ENCODE measurements around the gene GBE1.
A peak's percentile ranks its signal among the peaks of the same experiment; 100 is the strongest.

Gene GBE1

DNA sequence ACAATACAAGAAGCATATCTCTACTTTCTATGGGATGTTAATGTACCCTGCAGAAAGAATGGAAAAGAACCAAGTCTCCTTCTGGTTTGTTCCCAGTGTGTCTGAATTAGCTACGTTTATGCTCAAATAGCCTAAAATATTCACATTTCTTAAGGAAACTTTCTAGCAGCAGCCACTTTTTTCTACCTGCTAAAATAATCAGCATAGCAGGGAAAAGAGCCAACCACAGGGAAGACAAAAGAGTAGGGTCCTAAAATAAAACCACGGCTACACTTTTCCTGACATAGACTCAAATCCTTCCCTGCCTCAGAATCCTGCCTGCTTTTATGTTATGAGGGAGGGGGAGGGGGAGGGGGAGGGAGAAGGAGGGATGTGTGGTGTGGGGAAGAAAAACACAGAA, 136.7 kb downstream of the GBE1 start:
- no peak for DNase-seq (ENCODE audit: low read depth in 2 of 3, low spot score in 1 of 3)

DNA sequence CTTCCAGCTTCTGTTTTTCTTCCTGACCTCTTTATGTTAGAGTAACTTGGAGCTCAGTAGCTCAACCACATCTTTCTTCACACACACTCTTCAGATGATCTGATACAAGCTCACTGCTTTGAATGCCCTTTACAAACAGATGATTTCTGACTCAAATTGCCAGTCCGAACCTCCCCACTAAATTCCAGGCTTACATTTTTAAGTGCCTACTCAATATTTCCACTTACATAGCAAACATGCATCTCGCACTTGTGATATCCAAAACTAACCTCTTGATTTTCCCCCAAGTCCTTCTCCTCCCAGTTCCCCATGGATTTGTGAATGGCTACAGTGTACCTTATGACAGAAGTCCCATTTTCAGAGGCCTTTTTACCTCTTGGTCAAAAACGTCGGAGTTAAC, 139.1 kb downstream of the GBE1 start:
- no peak for DNase-seq (ENCODE audit: low read depth in 2 of 3, low spot score in 1 of 3)

DNA sequence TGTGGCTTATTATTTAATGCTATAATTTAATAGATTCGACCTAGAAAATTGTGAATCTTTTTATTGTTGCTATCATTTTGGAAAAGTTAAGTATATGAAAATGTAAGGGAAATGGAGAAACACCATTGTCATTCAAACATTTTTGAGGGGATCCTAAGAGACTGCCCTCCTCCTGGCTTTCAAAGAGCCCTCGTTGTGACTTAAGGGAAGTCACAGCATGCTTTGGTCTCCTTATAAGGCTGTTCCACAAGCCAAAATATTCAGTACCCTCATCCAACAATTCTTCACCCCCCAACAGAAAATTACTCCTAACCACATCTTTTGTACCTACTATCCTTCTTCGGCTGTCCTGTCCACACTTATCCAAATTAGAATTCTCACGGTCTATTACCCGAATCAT, 140.2 kb downstream of the GBE1 start:
- no peak for DNase-seq (ENCODE audit: low read depth in 2 of 3, low spot score in 1 of 3)

DNA sequence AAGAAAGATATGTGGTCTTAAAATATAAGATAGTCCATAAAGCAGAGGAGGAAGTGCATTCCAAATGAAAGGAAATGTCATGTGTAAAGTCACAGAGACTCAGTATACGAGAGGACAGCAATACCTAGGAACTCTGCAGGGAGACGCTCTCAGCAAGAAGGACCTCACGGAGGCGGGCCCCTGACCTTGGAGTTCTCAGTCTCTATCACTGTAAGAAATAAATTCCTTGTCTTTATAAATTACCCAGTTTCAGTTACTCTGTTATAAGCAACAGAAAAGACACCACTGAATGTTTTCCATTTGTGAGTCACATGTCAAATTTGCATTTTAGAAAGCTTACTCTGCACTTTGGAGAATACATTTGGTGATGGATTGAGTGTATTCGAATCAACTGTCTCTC, 140.6 kb downstream of the GBE1 start:
- no peak for DNase-seq (ENCODE audit: low read depth in 2 of 3, low spot score in 1 of 3)

DNA sequence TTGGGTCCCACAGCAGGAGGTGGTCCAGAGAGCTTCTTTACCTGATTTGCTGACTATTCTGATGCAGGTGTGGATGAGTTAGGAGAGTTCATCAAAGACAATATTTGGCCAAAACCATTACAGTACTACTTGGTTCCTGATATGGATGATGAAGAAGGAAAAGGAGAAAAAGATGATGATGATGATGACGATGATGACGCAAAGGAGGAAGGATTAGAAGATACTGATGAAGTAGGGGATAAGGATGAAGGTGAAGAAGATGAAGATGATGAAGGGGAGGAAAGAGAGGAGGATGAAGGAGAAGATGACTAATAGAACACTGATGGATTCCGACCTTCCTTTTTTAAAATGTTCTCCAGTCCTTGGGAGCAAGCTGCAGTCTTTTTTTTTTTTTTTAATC, 148.7 kb downstream of the GBE1 start:
- DNase-seq (ENCODE audit: low read depth in 2 of 3, low spot score in 1 of 3), result no peak

DNA sequence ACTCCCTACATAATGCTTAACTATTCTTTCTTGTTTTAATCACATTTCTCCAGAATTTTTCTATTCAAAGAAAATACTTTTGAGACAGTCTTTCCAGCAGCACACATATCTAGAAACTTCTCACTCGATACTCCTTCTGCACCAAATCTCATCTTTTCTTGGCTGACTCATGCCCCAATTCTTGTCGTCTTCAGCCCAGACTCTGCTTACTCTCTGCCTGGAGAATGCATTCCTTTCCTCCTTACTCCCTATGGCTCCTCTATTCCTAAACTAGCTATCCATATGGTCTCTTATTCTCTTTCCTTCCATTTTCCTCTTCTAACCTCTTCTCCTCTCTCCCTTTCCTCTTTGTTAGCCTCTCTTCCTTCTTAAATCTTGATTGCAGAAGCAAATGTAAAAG, 158.7 kb downstream of the GBE1 start:
- no peak for DNase-seq (ENCODE audit: low read depth in 2 of 3, low spot score in 1 of 3)

DNA sequence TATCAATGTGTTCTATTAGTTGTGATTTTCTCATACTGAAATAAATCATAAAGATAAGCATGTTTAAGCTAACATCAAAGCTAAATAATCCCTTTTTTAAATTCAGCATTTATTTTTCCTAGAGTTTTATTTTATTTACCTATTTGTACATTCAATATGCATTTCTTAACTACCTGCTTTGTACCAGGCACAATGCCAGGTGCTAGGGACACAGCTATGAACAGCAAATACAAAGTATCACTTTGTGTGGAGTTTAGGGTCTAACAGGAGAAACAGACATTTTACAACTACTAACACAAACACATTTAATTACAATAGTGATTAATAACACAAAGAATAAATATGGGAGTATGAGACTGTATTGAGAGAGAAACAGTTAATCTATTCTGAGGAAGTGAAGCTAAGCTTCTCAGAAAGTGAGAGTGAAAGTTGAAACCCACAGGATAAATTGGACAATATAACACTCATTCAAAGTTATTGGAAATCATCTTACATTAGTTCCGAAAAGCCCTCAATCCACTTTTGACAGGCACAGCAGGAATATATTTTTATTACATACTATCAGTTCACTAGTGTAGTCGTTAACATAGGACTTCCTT, 159.6 kb downstream of the GBE1 start:
- no peak for DNase-seq (ENCODE audit: low read depth in 2 of 3, low spot score in 1 of 3)

DNA sequence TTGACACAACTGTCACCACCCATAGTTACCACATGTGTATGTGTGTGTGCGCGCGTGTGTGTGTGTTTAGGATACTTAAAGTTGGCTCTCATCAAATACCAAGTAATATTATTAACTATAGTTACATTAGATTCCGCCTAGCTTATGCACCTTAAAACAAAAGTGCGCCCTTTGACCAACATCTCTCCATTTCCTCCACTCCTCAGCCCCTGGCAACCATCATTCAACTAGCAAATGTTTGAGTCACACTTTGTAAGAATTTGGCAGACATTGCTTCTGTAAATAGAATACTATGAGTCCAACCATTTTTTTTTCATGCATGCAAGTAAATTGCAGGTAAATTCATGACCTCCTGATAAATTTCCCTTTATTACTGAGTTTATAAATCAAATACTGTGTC, 169.3 kb downstream of the GBE1 start:
- DNase-seq (ENCODE audit: low read depth in 2 of 3, low spot score in 1 of 3), result no peak

DNA sequence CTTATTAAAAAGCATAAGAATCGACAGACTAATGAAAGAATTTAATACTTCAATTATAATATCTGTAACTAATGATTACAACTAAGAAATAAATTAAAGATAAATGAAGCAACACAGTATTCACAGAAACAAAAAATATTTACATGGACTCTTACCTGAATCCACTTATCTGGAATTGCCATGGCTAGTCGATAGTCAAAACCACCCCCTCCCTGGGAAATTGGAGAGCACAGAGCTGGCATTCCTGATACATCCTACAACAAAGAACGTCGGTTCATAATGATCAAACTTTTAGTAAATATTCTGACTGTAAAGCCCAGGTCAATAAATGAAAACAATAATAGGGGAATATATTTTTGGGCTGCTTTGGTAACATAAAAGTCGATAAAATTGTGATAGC, 175.5 kb downstream of the GBE1 start:
- no peak for DNase-seq (ENCODE audit: low read depth in 2 of 3, low spot score in 1 of 3)

DNA sequence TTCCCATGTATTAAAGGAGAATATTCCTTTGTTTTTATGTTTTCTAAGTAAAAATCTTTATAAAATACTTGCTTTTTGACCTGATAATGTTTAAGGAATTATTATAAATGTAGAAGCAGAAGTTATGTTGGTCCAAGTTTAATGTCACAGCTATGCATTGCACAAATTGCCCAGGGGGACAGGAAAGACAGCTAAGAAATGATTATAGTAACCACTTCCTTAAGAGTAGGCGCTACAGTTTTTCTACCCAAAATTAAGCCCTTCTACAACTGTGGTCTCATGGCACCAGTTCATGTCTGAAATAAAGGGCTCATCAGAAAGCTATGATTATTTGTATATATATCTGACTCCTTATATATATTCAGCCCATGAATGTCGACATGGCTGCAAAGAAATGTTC, 176.4 kb downstream of the GBE1 start:
- no peak for DNase-seq (ENCODE audit: low read depth in 2 of 3, low spot score in 1 of 3)

DNA sequence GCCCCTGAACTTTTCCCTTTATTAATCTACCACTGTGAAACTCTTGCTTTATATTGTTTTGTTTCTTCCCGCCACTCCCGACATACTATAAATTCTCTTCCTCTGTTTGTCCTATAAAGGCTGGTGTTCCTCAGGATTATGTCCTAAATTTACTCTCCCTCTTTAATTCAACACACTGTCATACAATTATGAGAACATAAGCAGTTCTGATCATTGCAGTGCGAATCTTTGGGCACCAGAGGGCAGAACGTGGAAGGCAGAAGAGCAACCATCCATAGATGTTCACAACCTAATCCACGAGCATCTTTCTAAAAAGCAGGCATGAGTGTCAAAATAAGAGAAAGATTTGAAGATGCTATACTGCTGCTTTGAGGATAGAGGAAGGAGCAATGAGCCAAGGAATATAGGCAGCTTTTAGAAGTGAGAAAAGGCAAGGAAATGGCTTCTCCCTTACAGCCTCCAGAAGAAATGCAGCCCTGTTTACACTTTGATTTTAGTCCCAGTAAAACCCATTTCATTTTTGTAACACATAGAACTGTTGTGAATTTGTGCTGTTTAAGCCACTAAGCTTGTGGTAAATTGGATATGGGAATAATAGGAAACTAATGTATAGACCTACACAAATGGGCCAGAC, 179.4 kb downstream of the GBE1 start:
- DNase-seq (ENCODE audit: low read depth in 2 of 3, low spot score in 1 of 3), result peak in 2 of 3 donors; percentile 1

DNA sequence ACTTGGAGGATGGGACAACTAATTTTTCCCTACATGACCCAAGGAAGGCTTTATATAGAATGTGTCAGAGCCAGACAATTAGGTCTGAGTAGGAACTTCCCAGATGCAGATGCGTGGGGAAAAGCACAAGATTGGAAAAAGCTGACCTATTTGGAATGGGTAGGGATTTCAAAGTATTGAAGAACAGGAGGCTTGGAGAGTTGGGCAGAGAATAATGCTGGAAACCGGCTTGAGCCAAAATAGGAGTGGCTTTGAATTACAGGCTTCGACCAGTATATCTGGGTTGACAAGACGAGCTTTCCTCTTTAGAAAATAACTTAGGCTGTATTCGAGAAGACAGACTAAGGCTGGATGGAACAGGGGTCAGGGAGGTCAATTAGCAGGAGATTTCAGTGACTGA, 181.1 kb downstream of the GBE1 start:
- DNase-seq (ENCODE audit: low read depth in 2 of 3, low spot score in 1 of 3), result no peak

DNA sequence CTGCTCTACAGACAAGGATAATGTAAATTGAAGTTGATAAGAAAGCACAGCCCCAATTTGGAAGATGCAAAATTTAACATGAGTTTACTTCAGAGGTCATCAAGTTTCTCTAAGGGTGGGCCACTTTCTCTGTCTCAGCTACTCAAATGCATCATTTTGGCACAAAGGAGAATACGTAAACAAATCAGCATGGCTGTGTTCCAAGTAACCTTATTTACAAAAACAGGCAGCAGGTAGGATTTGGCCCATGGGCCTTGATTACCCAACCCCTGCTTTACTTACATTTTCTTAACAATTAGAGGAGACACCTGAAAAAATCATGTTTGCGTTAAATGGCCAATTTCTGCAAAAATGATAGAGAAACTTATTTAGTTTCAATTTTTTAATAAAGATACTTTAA, 181.7 kb downstream of the GBE1 start:
- no peak for DNase-seq (ENCODE audit: low read depth in 2 of 3, low spot score in 1 of 3)

DNA sequence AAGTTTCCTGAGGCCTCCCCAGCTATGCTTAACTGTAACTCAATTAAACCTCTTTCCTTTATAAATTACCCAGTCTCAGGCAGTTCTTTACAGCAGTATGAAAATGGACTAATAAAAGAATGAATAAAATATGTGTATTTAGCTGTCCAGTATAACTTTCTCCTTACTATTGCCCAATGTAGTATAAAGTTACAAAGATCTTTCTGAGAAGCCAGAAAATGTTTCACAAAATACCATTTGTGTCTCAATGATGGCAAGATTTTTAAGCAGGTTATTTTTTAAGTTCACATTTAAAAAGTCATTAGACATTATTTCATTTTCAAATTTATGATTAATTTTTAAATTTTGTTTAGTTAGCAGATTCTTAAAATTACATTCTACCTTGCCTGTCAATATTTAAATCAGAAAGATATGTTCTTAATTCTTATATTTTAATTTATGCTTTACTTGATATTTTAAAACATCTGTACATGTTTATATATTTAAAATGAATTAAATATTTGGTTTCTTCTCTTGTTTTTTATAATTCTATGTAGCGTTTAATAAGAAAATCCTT, 189.2 kb downstream of the GBE1 start:
- no peak for DNase-seq (ENCODE audit: low read depth in 2 of 3, low spot score in 1 of 3)

DNA sequence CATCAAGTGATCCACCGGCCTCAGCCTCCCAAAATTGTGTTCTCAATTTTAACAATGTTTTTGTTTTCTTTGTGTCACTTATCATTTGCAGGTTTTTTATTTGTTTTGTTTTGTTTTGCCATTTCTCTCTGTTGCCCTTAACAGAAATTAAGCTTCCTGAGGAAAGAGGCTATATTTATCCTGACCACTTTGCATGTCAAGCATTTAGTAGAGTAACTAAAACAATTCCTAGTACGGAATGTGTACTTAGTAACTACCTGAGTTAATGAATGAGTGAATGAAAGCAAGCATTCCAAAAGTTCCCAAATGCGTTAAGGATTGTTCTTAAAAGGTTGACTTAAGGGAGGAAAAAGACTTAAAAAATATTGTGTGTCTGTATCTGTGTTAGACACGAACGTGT, 193.1 kb downstream of the GBE1 start:
- DNase-seq (ENCODE audit: low read depth in 2 of 3, low spot score in 1 of 3), result no peak

DNA sequence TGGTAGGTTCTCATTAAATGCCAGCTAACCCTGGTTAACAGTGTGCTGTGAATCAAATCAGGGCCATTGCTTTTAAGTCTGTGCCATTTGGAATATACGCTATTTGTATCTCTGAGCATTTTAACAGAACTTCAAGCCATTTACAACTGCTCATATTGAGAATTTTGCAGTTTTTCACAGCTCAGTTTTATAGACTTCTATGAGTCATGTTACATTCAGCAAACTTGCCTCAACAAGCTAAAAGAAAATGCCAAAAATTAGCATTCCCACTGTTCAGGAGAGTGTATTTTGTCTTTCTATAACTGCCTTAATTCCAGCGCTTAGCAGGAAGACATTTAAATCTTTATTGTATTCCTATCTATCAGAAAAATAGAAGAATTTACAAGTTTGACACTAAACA, 196.4 kb downstream of the GBE1 start:
- DNase-seq (ENCODE audit: low read depth in 2 of 3, low spot score in 1 of 3), result no peak

DNA sequence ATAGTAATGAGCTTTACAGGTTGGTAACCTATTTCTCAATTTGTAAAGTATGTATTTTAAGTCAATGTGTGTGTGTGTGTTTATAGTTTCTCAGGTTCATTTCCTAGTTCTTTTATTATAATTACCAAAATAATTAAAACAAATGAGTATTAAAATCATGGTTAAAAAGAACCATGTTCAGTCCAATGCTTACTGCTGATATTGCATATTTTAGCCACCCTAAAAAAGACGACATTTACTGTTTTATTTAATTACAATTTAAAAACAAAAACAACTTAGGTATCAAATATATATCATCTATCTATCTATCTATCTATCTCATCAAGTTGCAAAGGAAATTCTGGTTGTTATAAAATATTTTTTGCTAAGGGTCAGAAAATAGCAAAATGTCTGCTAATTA, 203.3 kb downstream of the GBE1 start:
- no peak for DNase-seq (ENCODE audit: low read depth in 2 of 3, low spot score in 1 of 3)

DNA sequence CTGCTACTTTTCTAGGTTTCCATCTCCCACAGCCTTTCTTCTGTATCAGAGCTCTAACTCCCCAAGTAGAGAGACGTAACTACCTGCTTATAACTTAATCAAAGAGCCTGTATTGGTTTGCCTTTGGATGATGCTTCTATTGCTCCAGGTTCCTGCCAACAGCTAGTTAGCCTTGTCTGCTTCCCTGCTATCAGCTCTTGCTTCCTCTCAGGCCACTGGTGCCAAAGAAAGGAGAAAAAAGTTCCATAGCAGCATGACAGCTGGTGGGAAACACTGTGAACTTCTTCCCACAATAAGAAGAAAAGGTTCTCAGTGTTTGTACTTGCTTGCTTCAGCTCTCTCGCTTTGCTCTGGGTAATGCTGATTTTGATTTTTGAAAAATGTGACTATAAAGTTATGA, 206.6 kb downstream of the GBE1 start:
- no peak for DNase-seq (ENCODE audit: low read depth in 2 of 3, low spot score in 1 of 3)

DNA sequence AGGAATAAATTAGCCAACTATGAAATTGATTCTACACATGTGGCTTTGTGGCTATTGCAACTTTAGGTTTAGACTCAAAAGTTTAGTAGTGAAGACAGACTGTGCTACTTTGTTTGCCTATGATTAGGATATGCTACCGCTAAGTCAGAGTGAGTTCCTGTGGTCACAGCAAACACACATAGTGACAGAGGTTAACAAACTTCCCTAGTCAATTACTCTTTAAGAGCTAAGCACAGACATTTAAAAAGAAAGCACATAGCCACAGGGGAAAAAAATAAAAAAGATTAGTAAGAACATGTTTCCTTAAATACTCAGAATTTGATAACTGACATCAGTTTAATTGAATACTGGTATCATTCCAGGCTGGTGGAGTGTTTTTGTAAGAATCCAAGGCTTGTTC, 207.1 kb downstream of the GBE1 start:
- no peak for DNase-seq (ENCODE audit: low read depth in 2 of 3, low spot score in 1 of 3)

DNA sequence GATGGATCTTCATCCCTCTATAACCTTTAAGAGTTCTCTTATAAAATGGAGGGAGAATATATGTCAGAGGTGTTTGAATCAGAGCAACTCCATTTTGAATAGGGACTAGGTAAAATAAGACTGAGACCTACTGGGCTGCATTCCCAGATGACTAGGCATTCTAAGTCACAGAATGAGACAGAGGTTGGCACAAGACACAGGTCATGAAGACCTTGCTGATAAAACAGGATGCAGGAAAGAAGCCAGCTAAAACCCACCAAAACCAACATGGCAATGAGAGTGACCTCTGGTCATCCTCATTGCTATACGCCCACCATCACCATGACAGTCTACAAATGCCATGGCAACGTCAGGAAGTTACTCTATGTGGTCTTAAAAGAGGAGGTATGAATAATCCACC, 211.0 kb downstream of the GBE1 start:
- DNase-seq (ENCODE audit: low read depth in 2 of 3, low spot score in 1 of 3), result no peak

DNA sequence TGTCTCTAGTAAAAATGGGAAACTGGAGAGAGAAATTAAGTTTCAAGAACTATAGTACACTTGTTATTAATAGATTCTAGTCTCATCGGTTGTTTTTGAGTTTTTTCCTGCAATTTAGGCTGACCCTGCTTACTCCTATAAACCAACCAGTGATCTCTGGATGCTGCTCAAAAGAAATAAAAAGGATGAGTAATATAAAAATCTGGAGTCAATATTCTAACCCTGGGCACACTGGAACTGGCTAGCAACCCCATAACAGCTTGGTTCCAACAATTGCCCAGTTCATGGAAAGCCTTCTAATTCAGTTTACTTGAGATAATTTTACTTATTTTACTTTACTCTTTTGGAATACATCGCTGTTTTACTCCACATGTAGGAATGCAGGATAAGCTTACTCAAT, 211.6 kb downstream of the GBE1 start:
- no peak for DNase-seq (ENCODE audit: low read depth in 2 of 3, low spot score in 1 of 3)

DNA sequence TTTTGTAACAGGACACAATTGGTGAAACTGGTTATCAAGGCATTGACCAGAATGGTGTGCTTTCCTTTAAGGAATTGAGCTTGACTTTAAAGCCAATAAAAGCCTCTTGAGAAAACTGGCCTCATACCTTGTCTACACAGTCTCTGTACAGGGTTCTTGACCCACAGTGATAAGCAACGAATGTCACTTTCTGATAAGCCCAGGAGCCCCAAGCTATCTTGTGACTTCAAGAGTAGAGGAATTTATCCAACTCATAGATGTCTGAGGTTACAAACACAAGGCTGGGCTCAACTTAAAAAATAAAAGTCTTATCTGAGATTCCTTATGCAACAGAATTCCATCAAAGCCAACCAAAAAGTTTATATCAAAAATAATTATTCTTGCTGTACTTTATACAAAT, 212.1 kb downstream of the GBE1 start:
- no peak for DNase-seq (ENCODE audit: low read depth in 2 of 3, low spot score in 1 of 3)

DNA sequence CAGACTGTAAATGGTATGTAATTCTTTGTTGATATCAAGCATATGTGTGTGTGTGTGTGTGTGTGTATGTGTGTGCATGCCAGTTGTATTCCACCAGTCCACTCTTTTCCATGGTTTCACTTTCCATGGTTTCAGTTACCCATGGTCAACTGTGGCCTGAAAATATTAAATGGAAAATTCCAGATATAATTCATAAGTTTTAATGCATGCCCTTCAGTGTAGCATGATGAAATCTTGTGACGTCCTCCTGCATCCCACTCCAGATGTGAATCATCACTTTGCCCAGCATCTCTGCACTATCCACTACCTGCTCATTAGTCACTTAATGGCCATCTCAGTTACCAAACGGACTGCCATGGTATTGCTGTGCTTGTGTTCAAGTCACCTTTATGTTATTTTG, 215.9 kb downstream of the GBE1 start:
- DNase-seq (ENCODE audit: low read depth in 2 of 3, low spot score in 1 of 3), result no peak
